HG02571 (cell line): ENCODE data around the gene GALNT1.
A peak's percentile ranks its signal among the peaks of the same experiment; 100 is the strongest.

Experiments used
- ATAC-seq: cut with Tn5 transposase; IDR thresholded peaks from one replicate; pipeline ENCODE4 v1.9.1; 2021; ENCODE audit warnings: mild to moderate bottlenecking, moderate library complexity; ENCODE audit not compliant: unreplicated experiment

GALNT1 gene

DNA sequence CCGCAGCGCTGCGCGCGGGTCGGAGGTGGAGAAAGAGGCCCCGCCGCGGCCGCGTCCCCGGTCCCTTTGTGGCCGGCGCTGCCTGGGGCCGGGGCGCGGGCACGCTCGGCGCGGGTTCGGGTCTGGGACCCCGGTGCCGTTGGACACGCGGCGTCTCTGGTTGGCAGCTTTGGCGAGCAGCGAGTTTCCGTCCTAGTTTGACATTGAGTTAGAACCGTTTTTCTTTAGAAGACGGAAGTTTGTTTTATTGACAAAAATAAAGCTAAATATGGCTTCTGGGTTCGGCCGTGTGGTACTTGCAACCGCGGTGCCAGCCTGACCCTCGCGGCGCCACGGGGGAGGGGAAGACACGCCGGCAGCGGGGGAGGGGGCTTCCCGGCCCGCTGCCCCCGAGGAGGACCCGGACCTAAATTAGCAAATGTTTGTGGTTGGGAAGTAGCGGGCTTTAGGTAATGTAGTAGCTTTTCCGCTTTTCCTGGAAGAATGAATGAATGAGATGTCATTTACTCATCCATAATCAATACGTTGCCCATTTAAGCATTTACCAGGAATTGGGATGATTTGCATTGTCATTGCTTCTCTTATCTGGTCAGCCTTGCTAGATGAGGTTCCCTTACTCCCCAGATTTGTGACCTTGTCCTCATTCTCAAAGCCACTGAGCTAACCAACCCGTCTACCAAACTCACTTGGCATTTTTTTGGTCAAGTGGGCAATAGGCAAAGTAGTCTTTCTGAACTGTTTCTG, 530 bp downstream of the GALNT1 start:
- no peak for ATAC-seq

DNA sequence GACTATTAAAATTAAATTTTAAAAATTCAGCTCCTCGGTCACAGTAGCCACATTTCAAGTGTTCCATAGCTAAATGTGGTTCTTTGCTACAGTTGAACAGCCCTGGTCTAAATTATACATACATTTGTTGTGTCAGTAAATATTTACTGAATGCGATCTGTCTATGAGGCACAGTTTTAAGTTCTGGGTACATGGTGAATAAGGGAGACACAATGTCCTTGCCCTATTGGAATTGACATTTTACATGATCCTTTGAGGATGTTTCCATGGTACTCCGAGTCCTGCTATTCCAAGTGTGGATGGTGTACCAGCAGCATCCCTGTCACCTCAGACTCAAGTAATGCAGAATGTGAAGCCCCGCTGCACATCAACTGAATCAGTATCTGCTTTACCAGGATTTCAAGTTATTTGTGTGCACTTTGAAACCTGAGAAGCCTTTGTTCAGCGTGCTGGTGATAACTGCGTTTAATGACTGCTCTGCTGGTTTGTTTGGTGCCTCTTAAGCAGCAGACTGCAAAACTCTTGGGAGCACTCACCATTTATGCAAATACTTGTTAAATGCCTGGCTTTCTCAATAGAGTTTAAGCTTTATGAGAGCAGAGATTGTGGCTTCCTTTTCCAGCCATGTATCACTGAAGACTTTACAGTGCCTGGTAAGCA, 1.5 kb downstream of the GALNT1 start:
- no peak for ATAC-seq

DNA sequence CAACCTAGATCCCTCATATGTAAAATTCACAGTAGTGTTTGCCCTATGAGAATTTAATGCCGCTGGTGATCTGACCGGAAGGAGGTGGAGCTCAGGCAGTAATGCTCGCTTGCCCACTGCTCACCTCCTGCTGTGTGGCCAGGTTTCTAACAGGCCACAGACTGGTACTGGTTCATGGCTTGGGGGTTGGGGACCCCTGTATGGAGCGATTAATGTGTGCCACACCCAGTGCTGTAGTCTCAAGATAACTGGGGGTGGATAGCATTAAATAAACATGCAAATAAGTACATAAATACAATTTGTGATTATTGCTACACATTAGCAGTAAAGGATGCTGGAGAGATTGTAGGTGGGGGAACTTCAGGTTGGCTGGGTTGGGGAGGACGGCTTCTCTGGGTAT, 3.2 kb downstream of the GALNT1 start:
- ATAC-seq = no peak

DNA sequence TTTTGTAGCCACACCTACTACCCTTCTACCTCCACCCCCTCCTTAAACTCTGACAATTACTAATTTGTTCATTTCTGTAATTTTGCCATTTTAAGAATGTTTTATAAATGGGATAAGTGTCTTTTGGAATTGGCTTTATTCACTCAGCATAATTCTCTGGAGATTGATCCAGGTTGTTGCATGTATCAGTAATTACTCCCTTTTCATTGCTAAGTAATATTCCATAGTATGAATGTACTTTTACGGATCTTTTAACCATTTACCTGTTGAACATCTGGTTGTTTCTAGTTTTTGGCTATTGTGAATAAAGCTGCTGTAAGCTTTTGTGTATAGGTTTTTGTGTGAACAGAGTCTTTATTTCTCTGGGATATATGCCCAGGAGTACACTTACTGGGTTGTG, 4.1 kb downstream of the GALNT1 start:
- no peak for ATAC-seq

DNA sequence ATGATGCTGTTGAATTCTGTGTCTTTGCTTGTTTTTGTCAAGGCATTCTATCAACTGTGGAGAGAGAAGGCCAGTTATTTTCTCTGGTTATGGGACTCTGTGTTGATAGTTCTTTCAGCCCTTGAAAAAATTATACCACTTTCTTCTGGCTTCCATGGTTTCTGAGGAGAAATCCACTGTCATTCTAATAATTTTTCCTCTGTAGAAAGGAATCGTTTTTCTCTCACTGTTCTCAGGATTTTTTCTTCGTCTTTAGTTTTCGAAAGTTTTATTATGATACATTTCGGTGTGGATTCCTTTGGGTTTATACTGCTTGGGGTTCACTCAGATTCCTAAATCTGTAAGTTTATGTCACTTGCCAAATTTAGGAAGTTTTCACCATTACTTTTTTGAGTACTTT, 6.6 kb downstream of the GALNT1 start:
- ATAC-seq = no peak

DNA sequence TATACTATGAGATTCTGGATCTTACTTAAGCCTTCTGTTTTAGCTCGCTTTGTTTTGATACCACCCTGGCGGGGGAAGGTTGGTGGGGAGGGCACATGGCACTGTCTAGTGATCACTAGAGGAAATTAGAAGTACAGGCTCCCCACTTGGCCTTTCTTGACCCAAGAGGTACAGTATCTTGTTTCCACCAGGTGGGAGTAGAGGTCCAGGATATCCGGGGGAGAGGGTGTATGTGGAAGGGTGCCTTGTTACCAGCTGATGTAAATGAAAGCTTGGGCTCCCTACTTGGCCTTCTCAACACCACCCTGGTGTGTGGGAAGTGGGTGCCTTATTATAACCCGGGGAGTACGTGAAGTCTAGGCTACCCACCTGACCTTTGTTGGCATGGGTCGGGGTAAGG, 7.5 kb downstream of the GALNT1 start:
- peak; percentile 42 for ATAC-seq

GRCh38 chr18:35589546-35589945, 8.0 kb downstream of the GALNT1 start:
- no peak for ATAC-seq

GRCh38 chr18:35590935-35591334, 9.4 kb downstream of the GALNT1 start:
- ATAC-seq = no peak

- peak; percentile 99 for ATAC-seq
Observed at GRCh38 chr18:35592298-35592697, 10.8 kb downstream of the GALNT1 start.

GRCh38 chr18:35593859-35594258, 12.3 kb downstream of the GALNT1 start:
- no peak for ATAC-seq

DNA sequence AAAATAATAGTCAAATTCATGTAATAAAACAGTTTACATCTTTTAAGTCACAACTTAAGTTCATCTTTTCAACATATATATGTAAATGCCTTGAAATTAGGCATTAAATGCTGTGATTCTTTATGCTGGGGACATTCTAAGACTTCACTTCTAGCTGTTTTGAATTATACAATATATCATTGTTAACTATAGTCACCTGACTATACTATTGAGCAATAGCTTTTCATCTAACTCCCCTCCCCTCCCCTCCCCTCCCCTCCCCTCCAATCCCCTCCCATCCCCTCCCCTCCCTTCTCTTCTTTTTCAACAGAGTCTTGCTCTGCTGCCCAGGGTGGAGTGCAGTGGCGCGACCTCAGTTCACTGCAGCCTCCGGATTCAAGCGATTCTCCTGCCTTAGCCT, 16.2 kb downstream of the GALNT1 start:
- ATAC-seq = no peak

DNA sequence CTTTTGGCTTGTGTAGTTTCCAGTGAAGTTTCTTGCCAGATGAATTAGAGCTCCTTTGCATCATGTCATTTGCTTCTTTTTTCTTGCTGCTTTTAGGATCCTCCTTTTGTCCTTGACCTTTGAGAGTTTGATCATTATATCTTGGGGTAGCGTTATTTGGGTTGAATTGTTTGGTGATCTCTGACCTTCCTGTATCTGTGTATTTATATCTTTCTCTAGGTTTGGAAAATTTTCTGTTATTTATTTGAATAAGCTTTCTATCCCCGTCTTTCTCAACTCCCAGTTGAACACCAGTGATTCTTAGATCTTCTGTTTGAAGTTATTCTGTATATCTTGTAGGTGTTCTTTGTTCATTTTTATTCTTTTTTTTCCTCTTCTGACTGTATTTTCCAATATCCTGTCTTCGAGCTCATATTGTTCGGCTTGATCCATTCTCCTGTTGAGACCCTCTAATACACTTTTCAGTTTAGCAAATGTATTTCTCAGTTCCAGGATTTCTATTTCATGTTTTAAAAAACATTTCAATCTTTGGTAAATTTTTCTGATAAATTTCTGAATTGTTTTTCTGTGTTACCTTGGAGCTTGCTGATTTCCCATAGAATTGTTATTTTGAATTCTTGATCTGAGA, 20.8 kb downstream of the GALNT1 start:
- no peak for ATAC-seq

- ATAC-seq = no peak
Observed at GRCh38 chr18:35603008-35603407, 21.5 kb downstream of the GALNT1 start.

DNA sequence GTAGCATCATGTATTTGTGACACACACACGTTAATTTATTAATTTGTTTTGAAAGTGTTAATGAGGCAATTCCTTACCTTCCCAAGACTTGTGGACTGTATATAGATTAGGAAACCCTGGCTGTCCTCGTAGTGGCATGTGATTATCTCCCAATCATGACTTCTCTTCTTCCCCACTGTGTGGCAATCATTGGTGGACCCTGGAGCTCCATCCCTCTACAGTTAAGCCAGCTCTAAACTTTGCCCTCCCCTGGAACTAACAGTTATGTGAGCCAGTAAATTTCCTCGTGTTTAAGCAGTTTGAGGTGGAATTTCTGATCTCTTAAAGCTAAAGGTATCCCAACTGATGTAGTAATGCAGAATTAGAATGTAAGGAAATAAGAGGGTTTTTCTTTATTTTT, 22.0 kb downstream of the GALNT1 start:
- ATAC-seq = no peak

- ATAC-seq = no peak
Observed at GRCh38 chr18:35604369-35604768, 22.8 kb downstream of the GALNT1 start.

- ATAC-seq = no peak
Observed at GRCh38 chr18:35605686-35606417, 24.3 kb downstream of the GALNT1 start.

DNA sequence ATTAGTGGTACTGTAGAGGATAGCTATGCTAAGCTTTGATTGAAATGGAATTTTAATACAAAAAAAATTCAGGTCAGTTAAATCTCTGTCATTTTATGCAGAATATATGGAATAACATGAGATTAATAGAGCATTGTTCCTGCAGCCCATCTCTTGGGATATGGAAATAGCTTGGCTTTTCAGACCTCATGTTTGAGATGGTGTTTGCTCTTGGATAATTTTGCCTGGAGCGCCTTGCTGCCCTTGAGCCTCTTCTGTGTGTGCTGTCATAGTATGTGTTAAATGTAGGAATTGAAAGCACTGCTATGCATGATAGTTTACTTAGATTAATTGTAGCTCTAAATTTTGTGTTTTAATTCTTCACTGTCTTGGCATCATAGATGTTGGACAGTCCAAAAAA, 27.7 kb downstream of the GALNT1 start:
- no peak for ATAC-seq

GRCh38 chr18:35610089-35610488, 28.5 kb downstream of the GALNT1 start:
- ATAC-seq = no peak

DNA sequence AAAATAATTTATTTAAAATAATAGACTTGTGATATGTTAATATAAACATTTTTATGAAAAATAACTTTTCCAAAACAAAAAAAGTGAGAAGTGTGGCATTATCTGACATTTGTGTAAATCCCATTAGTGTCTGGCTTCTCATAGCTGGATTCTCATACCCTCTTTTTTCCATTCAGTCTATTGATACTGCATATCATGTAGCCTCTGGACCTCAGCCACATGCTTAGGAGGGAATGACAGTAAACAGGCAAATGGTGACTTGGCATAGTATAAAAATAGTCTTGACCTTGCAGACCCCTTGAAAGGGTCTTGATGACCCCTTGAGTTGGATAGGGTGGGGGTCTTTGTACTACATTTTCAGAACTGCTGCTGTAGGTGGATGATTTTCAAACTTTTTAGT, 29.2 kb downstream of the GALNT1 start:
- no peak for ATAC-seq

GRCh38 chr18:35611518-35611917, 30.0 kb downstream of the GALNT1 start:
- no peak for ATAC-seq

DNA sequence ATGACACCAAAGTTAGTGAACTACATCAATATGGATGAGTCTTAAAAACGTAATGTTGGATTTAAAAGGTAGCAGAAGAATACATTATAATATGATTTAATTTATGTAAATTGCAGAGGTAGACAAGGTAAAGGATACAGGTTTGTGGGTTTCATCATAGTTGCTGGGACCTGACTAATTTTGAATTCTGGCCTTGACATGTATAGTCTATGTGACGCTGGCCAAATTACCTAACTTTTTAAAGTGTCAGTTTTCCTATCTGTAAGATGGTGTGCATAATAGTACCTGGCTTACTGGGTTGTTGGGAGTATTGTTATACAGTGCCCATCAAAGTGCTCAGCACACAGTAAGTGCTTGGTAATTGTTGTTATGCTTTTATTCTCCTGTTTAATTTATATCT, 34.5 kb downstream of the GALNT1 start:
- no peak for ATAC-seq
